Activated T-cell treated with anti-CD3 and anti-CD28 coated beads for 48 hours (primary cell): ENCODE measurements around the gene AGBL3.

Experiments used
- DNase-seq: peaks from one replicate; pipeline ENCODE4 v3.0.0-alpha.2; 2020; ENCODE audit warnings: low read depth

The AGBL3 gene

DNA sequence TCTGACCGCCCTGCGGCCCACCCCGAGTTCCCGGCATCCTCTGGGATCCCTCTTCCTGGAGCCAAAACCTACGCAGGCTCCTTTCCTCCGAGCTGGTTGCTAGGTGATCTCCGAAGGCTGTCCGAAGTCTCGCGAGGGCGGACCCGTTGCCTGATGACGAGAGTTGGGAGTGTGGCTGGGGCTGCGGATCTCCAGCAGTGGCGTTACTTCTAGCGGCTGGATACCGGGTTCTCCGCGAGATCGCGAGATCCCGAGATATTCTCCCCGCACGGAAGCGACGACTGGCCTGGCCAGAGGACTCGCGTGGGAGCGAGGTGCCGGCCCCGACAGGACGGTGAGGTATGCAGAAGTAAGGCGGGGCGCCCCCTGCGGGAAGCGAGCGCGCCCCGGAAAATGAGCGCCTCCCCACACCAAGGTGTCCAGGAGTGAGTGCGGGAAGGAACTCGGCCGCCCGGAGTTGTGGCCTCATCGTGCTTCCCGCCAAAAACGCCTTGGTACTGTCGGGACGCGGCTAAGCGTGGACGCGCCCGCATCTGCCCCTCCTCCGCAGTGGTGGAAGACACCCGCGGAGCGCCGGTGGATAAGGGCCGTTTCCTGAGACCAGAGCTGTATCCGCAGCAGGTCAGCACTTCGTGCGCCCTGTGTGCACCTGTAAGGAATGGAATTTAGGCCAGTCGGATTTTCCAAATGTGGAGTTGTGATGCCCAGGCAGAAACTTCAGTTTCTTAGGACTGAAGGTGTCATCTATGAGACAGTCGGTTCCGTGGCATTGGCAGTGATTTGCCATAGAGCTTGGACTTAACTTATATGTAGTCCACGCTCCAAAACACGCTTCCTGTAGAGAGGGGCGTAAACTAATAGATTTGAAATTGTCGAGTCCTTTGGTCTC is at the start of gene AGBL3:
TSS of gene AGBL3 (plus strand) at position 146 of the 889 bp plus-strand sequence. CDS start 1,426 bp downstream, outside the sequence.
- peak; percentile 82 for DNase-seq

DNA sequence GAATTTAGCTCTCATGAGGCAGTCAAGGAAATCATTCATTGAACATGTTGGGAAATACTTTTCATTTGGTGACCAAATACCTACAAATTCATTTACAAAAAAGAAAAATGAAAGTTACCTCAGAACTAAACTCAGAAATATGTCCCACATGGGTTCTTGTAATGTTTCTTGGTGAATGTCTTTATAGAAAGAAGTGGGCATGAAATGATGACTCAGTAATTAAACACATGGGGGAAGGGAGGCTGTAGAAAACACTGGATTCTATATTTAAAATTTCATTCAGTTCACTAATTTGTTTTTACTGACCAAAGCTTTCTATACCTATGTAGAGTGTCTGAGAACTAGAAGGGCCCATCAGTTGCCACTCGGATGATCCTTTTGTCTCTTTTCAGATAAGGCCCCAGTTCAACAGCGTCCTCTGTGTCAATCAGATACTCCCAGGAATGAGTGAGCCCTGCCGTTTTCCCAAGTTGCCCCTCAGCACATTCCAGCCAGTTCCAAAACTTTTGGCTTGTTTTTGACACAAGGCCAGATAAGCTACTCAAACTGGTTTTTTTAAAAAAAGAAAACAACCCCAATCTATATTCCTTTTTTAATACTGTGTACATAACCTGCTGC is 49.3 kb upstream of the AGBL3 start:
- no peak for DNase-seq

DNA sequence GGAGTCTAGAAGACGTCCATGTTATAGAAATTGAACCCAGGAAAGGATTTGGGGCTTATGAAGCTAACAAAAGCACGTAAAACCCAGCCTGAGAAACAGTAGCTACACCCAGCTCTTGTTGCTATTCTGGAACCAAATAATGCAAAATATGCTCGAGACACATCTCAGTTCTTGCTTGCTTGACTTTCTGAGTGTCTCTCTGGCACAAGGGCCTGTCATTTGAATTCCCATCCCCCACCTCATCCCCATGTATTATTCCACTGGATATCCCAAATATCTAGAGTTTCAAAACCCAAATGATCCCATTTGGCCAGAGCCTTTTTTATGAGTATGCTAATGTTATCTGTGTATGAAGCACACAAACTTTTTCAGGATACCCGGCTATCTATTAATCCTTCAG is 48.2 kb upstream of the AGBL3 start:
- DNase-seq, result no peak

DNA sequence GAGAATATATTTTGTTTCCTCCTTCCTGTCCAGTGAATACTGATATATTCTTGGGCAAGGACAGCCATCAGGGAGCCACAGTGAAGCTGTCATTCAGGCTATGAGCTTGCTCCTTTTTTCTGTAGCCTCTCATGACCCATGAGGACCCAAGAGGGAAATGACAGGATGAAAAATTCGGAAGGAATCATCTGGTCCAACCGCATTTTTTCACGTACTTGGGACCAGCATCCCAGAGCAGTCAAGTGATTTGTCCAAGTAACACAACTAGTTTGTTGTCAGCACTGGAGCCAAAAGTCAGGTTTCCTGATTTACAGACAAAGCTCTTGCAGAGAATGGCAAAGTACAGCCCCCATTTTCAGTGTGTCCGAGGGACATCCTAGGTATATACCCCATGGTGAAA is 47.2 kb upstream of the AGBL3 start:
- DNase-seq, result no peak

DNA sequence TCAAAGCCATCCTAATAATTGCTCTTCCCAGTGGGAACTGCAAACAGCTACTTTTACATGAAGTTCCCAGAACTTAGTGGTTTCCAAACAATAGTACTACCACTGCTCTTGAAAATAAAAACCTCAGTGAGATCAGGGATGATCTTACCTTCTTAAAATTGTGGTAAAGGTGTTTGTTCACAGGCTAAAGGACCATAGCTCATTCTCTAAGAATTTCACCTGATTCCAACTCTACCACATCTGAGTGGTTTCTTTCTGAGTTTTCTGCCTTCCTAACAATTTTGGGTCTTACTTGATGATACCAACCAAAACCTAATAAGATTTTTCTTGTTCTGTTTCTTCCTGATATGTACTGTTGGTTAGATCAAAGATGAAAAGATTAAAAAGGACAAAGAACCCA is 45.6 kb upstream of the AGBL3 start:
- DNase-seq, result no peak

DNA sequence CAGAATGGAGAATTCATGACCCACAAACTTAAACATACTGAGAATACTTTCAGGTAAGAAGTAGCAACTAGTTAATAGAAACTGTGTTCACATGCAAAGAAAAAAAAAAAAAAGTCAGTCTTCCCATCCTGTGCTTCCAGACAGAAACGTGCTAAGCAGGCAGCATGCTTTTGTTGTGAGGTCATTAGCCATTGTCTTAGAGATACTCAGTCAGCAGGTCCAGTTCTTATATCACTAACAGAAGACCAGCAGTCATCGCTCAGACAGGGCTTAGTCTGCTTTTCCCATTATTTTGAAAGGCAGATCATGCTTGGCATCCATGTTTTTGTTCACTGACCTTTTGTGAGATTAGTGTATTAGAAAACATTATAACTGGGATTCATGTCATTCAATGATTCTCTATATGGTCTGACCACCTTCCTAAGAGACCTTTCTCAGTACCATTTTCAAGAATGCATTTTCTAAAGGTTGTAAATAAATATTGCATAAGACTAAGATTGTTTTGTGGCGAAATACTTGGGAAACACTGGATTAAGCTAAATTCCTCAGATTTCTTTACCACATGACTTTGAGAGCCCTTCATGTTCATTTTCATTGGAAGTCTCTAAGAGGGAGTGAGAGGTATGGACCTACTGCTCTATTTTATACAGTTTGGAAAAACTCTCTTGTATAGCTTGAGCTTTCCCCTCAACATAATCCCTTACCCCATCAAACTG is 45.0 kb upstream of the AGBL3 start:
- no peak for DNase-seq

DNA sequence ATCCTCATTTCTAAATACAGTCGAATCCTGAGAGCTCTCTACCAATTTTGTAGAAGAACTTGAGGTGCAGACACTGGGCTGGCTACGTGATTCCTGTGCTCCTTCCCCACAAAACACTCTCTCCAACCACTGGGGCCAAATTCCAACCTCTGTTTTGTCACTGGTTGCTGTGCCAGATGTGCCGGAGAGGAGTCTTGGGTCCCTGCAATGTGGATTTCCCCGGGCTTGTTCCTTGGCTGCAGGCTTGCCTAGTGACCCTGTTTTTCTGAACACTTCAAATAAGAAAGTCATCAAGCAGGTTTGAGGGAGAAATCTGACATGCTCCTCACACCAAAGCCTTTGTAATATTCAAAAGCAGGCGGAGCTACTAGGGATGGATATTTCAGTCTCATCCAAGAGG is 44.4 kb upstream of the AGBL3 start:
- no peak for DNase-seq

DNA sequence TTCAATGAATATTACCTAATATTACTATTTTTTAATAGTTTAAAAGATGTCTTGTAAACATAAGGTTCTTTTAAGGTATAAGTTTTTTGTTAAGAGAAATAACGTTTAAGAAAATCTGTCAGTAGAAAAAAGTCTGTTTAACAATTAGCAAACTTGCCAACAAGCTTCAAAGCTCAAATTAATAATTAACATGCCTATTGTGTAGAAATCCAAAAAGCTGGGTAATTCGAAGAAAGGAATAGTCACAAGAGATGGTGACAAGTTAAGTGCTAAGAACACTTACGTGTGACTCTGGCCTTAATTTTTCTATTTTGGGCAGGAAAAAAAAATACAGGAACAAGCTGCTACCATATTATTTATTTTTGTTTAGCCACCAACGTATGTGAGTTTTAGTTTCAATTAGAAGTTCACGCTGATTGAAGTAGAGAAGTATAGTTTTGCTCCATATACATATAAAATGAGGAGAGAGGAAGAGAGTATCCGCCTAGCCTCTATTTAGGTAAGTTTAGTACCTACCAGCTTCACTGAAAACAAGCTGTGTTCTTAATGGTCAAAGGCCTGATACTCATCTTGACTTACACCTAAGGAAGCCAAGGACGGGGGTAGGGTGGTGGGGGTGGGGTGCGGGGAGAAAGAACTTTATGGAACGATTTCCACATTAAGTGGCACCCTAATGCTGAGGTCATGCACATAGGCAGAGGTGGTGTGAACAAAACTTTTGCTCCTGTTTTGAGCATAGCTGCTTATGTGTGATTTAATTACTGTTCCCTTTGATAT is 43.4 kb upstream of the AGBL3 start:
- no peak for DNase-seq

DNA sequence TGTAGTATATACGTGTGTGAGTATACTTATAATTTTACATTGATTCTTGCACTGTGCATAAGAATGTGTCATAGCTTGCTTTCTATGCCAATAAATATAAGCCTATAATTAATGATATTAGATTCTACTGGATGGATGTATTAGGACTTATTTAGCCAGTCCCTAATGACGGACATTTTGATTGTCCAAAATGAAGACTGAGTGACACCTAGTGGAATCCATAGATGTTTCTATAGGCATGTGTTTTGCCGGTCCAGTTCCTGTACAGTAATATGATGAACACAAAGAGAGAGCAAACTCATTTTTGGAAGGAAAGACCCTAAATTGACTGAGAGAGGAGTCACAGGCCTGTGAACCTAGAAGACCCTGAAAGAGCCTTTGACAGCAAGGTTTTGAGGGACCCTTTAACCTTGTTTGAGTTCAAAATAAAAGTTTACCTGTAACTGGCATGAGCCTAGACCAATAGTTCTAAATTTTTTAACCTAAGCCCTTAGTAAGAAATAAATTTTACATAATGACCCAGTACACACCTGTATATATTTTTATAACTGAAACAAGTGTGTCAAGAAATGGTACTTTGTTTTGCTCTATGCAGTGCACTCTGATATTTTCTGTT is 42.4 kb upstream of the AGBL3 start:
- no peak for DNase-seq

DNA sequence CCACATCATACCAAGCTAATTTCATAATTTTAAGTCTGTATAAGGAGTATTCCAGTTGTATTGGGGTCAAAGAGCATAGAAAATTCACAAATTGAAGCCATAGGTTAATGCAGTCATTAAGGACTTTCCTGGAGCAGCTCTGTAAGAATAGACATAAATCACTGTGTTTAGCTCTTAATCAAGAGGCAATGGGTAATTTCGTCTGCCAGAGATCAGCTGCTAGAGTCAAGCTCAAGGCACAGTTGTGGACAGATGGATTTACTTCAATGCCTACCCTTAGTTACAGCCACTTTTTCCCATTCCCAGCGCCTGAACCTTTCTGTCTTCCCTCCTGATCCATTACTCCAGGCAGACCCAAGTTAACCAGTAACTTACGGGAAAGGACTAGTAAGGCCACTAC is 40.6 kb upstream of the AGBL3 start:
- DNase-seq, result no peak

DNA sequence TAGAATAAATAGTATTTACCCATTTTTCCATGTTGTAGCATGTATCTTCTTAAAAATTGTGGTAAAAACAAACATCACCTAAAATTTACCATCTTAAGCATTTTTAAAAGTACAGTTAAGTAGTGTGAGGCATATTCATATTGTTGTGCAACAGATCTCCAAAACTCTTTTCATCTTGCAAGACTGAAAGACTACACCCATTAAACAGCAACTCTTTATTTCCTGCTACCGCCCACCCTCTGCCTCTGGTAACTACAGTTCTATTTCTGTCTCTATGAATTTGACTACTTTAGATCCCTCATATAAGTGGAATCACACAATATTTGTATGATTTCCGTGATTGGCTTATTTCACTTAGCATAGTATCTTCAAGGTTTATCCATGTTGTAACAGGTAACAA is 40.0 kb upstream of the AGBL3 start:
- DNase-seq, result no peak

DNA sequence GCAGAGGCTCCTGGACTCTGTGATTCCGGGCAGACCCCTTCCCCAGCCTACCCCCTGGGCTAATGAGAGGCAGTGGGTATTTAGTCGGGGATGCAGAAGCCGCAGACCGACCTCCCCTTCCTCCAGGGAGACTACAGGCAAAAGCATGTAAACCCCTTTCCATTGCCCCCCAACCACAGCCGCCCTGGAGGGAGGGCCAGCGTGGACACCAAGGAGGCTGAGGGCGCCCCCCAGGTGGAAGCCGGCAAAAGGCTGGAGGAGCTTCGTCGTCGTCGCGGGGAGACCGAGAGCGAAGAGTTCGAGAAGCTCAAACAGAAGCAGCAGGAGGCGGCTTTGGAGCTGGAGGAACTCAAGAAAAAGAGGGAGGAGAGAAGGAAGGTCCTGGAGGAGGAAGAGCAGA is 39.0 kb upstream of the AGBL3 start:
- no peak for DNase-seq

DNA sequence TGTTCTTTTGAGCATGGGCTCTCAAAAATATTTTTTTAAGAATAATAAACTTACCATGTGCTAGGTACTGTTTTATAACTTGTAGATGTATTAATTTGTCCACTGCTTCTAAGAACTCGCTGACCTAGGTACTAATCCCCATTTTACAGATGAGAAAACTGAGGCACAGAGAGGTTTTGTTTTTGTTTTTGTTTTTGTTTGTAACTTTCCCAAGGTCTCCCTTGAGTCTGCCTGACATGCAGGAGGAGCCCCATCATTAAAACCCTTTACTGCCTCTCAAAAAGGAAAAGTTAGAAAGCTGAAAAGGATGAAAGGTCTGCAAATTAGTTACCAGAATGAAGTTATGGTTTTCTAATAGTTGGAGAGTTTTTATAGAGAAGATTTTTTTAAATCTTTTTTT is 38.5 kb upstream of the AGBL3 start:
- DNase-seq, result no peak

DNA sequence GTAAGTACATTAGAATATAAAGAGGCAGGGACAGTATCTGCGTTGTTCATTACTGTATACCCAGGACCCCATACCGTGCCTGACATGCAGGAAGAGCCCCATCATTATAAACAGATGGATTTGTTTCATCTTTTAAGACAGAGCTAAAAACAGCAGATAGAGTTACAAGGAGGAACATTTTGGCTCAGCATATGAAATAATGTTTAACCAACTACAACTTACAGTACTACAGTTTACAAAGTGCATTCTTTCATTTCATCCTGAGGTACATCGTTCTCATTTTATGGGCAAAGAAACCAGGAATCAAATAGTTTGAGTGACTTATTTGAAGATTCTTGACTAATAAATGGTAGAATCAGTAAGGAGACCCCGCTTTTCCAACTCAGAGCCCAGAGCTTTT is 38.1 kb upstream of the AGBL3 start:
- DNase-seq, result no peak

DNA sequence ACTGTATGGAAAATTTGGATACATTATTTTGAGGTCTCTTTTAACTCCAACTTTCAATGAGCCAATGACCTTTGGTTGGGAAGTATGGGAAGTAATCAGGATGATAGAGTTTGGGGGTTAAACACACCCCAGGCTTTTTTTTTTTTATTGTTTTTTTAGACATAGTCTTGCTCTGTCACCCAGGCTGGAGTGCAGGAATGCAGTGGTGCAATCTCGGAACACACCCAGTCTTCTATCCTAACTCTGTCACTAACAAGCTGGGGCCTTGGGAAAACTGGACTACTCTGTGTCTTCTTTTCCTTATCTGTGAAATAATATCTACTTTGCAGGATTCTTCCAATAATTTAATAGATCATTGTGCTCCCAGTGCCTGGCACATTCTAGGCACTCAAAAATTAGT is 37.6 kb upstream of the AGBL3 start:
- DNase-seq, result no peak

DNA sequence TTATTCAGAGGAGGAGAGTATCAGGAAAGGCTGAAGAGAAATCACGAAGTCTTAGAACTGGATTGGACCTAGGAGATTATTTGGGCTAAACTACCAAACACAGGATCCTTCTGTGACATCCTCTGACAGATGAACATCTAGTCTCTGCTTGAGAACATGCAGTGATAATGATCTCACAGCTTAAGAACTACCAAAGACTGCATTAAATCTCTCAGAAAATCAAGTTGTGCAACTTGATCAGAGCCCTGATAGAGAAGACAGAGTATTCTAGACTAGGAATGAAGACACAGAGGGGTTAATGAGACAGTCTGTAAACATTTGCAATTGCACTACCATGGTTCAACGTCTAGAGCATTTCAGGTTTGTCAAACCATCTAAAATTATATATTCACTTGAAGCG is 37.1 kb upstream of the AGBL3 start:
- DNase-seq, result no peak

DNA sequence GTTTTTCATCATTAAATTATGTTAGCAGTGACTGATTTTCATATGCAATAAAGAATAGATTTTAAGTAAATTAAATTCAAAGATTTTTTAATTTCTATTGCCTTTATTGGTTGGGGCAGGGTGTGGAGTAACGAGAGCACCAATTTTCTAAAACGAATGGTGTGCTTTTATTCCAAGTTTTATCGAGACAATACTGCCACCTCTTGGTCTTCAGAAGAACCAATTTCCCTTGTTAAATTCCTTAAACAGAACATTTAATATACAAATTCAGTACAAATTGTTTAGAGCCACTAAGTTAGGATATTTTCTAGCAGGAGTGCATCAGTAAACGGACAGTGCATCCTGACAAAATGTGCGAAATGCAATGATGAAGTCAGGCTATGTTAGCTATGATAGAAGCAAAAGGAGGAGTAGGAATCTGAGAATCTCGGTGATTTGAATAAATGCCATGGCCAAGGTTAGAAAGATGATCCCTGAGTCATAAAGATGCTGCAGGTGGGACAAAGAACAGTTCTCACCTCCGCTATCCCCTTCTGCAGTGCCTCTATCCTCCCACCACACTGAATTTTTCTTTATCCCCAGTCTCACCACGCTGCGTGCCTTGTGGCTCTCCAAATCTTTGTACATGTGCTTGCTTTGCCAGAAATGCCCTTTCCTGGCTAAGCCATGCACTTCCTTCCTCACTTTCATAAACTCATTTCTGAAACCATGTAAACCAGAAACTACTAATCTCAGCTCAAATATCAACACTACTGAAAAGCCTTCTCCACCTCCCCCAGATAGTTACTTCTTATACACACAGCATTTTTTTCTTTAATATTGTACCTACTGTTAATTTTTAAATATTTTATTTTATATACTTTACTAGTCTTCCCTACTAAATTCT is 31.9 kb upstream of the AGBL3 start:
- no peak for DNase-seq

DNA sequence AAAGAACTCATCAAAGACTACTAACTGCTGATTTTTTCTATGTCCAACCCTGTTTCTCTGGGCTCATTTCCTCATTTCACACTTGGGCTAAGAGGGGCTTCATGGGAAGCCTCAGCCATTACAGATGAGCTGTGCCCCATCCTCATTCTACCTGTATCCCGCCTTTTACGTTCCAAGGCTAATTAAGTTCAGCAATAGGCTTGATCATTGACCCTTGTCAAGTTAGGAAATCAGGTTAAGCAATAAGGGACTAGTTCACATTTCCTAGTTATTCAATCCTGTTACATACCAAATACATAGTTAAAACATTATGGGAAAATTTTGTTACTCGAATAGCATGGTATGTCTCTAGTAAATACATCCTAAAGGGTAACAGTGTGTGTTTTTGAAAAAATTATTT is 29.3 kb upstream of the AGBL3 start:
- no peak for DNase-seq

DNA sequence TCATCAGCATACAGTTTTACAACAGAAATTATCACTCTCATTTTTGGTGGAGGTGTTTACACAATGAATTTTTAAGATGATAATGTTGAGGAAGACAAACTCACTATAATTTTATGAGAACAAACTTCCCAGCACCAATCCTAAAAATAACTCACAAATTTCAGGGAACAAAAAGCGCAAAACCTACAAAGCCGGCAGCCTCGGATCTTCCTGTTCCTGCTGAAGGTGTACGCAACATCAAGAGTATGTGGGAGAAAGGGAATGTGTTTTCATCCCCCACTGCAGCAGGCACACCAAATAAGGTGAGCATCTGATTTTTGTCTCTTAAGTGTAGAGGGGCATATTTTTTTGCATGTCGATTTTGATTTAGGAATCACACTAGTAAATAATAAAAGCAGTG is 26.5 kb upstream of the AGBL3 start:
- DNase-seq, result no peak

DNA sequence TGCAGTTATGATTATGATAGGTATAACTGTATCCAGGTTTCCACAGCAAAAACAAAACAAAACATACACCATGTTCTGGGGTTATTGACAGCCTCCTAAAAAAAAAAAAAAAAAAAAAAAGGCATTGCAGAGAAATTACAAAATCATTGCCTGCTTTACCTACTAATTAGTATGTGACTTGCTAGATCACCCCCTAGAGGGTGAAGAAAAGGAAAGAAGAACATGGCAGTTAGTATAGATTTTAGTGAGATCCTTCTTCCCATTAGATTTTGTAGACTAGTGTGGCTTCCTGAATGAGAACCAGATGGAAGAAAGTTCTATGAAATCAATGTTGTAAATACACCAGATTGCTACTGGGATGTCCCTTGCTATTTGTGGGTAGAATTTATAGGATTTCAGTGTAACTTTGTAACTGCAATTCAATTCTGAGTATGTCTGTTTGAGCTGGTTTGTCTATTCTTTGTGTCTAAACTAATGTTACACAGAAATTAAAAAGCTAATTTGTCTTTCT is 24.0 kb upstream of the AGBL3 start:
- DNase-seq, result no peak

DNA sequence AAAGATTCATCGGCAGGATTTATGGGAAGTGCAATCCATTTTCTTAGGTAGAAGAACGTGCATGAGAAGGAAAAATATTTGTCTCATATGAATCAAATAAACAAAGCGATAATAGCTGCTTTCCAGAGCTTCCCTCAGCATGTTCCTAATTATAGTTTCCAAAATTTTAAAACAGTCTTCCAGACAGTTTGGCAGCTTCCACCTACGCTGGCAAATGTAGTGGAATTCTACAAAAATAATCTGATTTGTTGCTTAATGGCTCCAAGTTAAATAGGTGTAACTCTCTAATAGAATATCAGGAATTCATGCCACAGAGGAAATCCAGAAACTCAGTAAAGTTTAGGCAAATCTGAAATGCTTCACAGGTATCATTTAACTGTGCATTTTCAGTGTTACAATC is 23.3 kb upstream of the AGBL3 start:
- DNase-seq, result no peak
